Measurements from ENCODE around the gene MMP28. TPM values are rescaled to one million over a fixed set of nuclear protein-coding genes. Genes with fewer than 3 reads are reported as not detected.
A peak's percentile ranks its signal among the peaks of the same experiment; 100 is the strongest.

The MMP28 gene
- total and polyA plus RNA-seq, 12 donors = 0.67 to 11.1 (median 4.6) TPM

GRCh38 chr17:35808240-35808961 lies 13.0 kb upstream of the MMP28 start:
- intact Hi-C loops (cut with DNase I) = loop anchor here in 1 of 2 donors (5.0 kb wide), 1 partner anchor 41 kb away; no protein-coding TSS in a partner anchor
- TF ChIP-seq POLR2A (IDR thresholded peaks at IDR 0.05) = no peak
- peaks cover 14 to 24% of the 10 kb centered on the region in 2 donors for H3K4me1 ChIP-seq (replicated peaks in 1 of 2)
- H3K36me3 ChIP-seq (replicated peaks in 1 of 2) = no peaks in the 10 kb centered on the region
- DNase-seq = peak in 1 of 7 donors; percentile 36
- 19 to 32% (median 23%) methylated on average over 19 of the region's 19 CpGs for WGBS, 4 donors
- no peaks in the 10 kb centered on the region for H3K27me3 ChIP-seq
- H3K27ac ChIP-seq = peak overlapping the region; percentile 77 to 97 (median 95)
- H3K9me3 ChIP-seq (replicated peaks in 1 of 3) = no peaks in the 10 kb centered on the region
- peak overlapping the region in 2 of 4 donors; percentile 86 to 91 for H3K4me3 ChIP-seq

GRCh38 chr17:35807371-35808144 lies 12.1 kb upstream of the MMP28 start:
- H3K4me1 ChIP-seq (replicated peaks in 1 of 2) = peaks cover 14 to 24% of the 10 kb centered on the region in 2 donors
- 74 to 86% (median 82%) methylated on average over 7 of the region's 7 CpGs for whole genome bisulfite sequencing, 4 donors
- no peaks in the 10 kb centered on the region for H3K27me3 ChIP-seq
- intact Hi-C loops (cut with DNase I) = loop anchor here in 1 of 2 donors (5.0 kb wide), 1 partner anchor 40 kb away; no protein-coding TSS in a partner anchor
- no peak for DNase-seq
- H3K4me3 ChIP-seq = no peak overlapping the region
- H3K36me3 ChIP-seq (replicated peaks in 1 of 2) = no peaks in the 10 kb centered on the region
- H3K27ac ChIP-seq = no peak overlapping the region
- TF ChIP-seq POLR2A (IDR thresholded peaks at IDR 0.05) = no peak
- no peak for TF ChIP-seq CTCF (IDR thresholded peaks at IDR 0.05)
- no peaks in the 10 kb centered on the region for H3K9me3 ChIP-seq (replicated peaks in 1 of 3)

- TF ChIP-seq POLR2A (IDR thresholded peaks at IDR 0.05) = no peak
- TF ChIP-seq CTCF (IDR thresholded peaks at IDR 0.05) = peak; percentile 65 to 99 (median 94)
- Histone ChIP-seq H3K27me3 (no peaks in the 10 kb centered on the region), H3K4me3 (no peak overlapping the region), H3K4me1 (replicated peaks in 1 of 2) (peaks cover 4 to 9% of the 10 kb centered on the region in 2 donors), H3K27ac (peak overlapping the region in 1 of 5 donors; percentile 11), H3K36me3 (replicated peaks in 1 of 2) (no peaks in the 10 kb centered on the region), H3K9me3 (replicated peaks in 1 of 3) (no peaks in the 10 kb centered on the region)
- WGBS, 4 donors = 10 to 53% (median 20%) methylated on average over 1 of the region's 1 CpG
- peak; percentile 61 to 78 (median 65) for DNase-seq
- intact Hi-C loops (cut with DNase I) = loop anchor here (2.0 to 5.0 kb wide), 2 partner anchors 37 to 40 kb away; no protein-coding TSS in a partner anchor
Observed at GRCh38 chr17:35804658-35805192, 9.3 kb upstream of the MMP28 start.

GRCh38 chr17:35801583-35802224 lies 6.3 kb upstream of the MMP28 start:
- intact Hi-C loops (cut with DNase I) = no loop called here
- peaks cover 0 to 13% of the 10 kb centered on the region in 2 donors for H3K4me1 ChIP-seq (replicated peaks in 1 of 2)

More at GRCh38 chr17:35801583-35802224, 6.3 kb upstream of the MMP28 start:
- Histone ChIP-seq H3K27me3 (no peaks in the 10 kb centered on the region), H3K9me3 (replicated peaks in 1 of 3) (no peaks in the 10 kb centered on the region), H3K4me3 (no peak overlapping the region), H3K36me3 (replicated peaks in 1 of 2) (no peaks in the 10 kb centered on the region), H3K27ac (no peak overlapping the region)
- peak in 6 of 7 donors; percentile 46 to 90 (median 59) for DNase-seq
- TF ChIP-seq POLR2A (IDR thresholded peaks at IDR 0.05) (no peak), CTCF (IDR thresholded peaks at IDR 0.05) (no peak)
- WGBS, 4 donors = 52 to 66% (median 65%) methylated on average over 8 to 9 of the region's 9 CpGs
